ENCODE results near the gene MTOR. TPM values are rescaled to one million over a fixed set of nuclear protein-coding genes. Genes with fewer than 3 reads are reported as not detected.

Gene MTOR
- total and polyA plus RNA-seq, 2 of the 8 experiments (the other 6 are each of a cell fraction or from before 2014, with no cell fraction given), result 44.2 to 76.8 TPM

DNA sequence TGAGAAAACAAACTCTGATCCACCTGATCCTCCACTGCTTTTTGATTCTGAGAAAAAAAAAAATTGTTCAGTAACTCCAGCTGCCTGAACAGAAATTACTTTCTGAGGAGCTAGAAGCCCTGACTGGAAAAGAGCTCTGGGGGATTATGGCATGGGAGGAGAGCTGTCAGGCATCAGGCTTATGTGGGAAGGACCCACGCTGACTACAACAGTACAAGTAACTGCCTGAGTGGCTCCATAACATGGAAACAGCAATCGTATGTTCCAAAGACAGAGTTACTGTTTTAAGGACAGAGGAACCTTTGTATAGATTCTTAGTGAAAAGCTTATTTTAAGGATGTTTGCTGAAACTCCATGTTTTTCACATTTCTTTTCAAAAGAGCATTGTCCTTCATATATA lies 74.4 kb downstream of the MTOR start:
- no peak overlapping the region for H4K91ac ChIP-seq (replicated peaks; ENCODE audit: insufficient read length, low read length)
- H3K79me1 ChIP-seq (ENCODE audit: low read depth, low read length), result peaks cover 3% of the 10 kb centered on the region; the same call in 1 of the 2 replicates
- CTCF ChIA-PET (ENCODE audit: partially characterized antibody), result interaction anchor here (0.9 kb wide), 1 partner anchor 9 kb away, joined by 4 read pairs; no protein-coding TSS in a partner anchor
- no peak overlapping the region for H3K4ac ChIP-seq (replicated peaks; ENCODE audit: insufficient read length, low read depth, low read length)
- no peak overlapping the region for H3K27ac ChIP-seq (ENCODE audit: low read depth, low read length)
- H4K5ac ChIP-seq (ENCODE audit: insufficient read length, low read depth, low read length), result no peak overlapping the region
- no peak overlapping the region for H3K56ac ChIP-seq (replicated peaks; ENCODE audit: insufficient read length, low read depth, low read length)
- no peak overlapping the region for H2AK5ac ChIP-seq (ENCODE audit: low read depth, low read length)
- H2BK20ac ChIP-seq (ENCODE audit: low read length), result no peak overlapping the region
- FAIRE-seq (no peak), DNase-seq (ENCODE audit: low read depth in 1 of 2, low spot score in 2 of 2) (no peak)
- no peak overlapping the region for H2AFZ ChIP-seq (ENCODE audit: low read length)
- no peaks in the 10 kb centered on the region for H3K79me2 ChIP-seq (ENCODE audit: control insufficient read depth in 1 of 2, insufficient read depth in 2 of 2, low read length in 2 of 2)
- no peak overlapping the region for H3K4me2 ChIP-seq (ENCODE audit: insufficient read depth in 1 of 2, low read depth in 2 of 2, low read length in 2 of 2)
- WGBS, 2 experiments (ENCODE audit: extremely low coverage in 1 of 2, insufficient coverage in 1 of 2, insufficient read length in 1 of 2, insufficient replicate concordance in 2 of 2, low coverage in 1 of 2, low lambda C conversion rate in 2 of 2, missing lambda C conversion rate in 1 of 2), result 91% methylated on average over 2 of the region's 2 CpGs; no CpG with 5 or more reads in 1 of the 2 experiments
- H2BK12ac ChIP-seq (ENCODE audit: low read depth, low read length), result no peak overlapping the region
- no peak overlapping the region for H2BK5ac ChIP-seq (ENCODE audit: low read depth, low read length)
- H2BK15ac ChIP-seq (ENCODE audit: low read length), result no peak overlapping the region
- peaks cover 2 to 13% (median 5%) of the 10 kb centered on the region in 4 experiments; a peak in 6 of 8 replicates for H3K36me3 ChIP-seq (ENCODE audit: control insufficient read depth in 2 of 4, insufficient read depth in 4 of 4, low read length in 3 of 4)
- H2BK120ac ChIP-seq (replicated peaks; ENCODE audit: low read depth, low read length), result no peak overlapping the region
- H4K20me1 ChIP-seq (replicated peaks in 1 of 2; ENCODE audit: control insufficient read depth in 1 of 2, insufficient read depth in 2 of 2, low read length in 2 of 2), result peaks cover 0 to 9% of the 10 kb centered on the region in 2 experiments
- no peak overlapping the region for H4K8ac ChIP-seq (ENCODE audit: extremely low read depth, insufficient read depth, low read length)
- no peaks in the 10 kb centered on the region; the same call in 1 of the 2 replicates for H3K23me2 ChIP-seq (ENCODE audit: low read depth, low read length)
- no peak overlapping the region for H3K4me3 ChIP-seq (ENCODE audit: extremely low read depth in 1 of 4, insufficient read depth in 2 of 4, low read depth in 3 of 4, low read length in 4 of 4)
- H3K18ac ChIP-seq (ENCODE audit: extremely low read depth, low read length), result no peak overlapping the region
- no peak overlapping the region for H3K23ac ChIP-seq (ENCODE audit: insufficient read length)
- no peak overlapping the region for H3K9ac ChIP-seq (replicated peaks in 1 of 4; ENCODE audit: extremely low read depth in 1 of 4, low read depth in 3 of 4, low read length in 3 of 4)
- H3K14ac ChIP-seq (ENCODE audit: insufficient read length), result no peak overlapping the region
- no peaks in the 10 kb centered on the region for H3K4me1 ChIP-seq (replicated peaks in 1 of 4; ENCODE audit: control insufficient read depth in 3 of 4, insufficient read depth in 4 of 4, low read length in 3 of 4)
- TF ChIP-seq TBP (IDR thresholded peaks at IDR 0.05; ENCODE audit: low read depth, low read length) (no peak), TAF1 (IDR thresholded peaks at IDR 0.05; ENCODE audit: low read depth, low read length) (no peak), POLR2A (IDR thresholded peaks at IDR 0.05; ENCODE audit: control extremely low read depth in 1 of 2, low read depth in 2 of 2, low read length in 2 of 2) (no peak), RAD21 (IDR thresholded peaks at IDR 0.05 in 1 of 2, conservative IDR thresholded peaks at IDR 0.05 in 1 of 2; ENCODE audit: low read depth in 2 of 2, low read length in 2 of 2) (no peak), EP300 (IDR thresholded peaks at IDR 0.05; ENCODE audit: borderline replicate concordance in 1 of 2, low read depth in 2 of 2, low read length in 2 of 2) (no peak), CBX5 (IDR thresholded peaks at IDR 0.05; ENCODE audit: low read depth, low read length) (no peak), CTCF (IDR thresholded peaks at IDR 0.05; ENCODE audit: control extremely low read depth in 1 of 3, insufficient read depth in 1 of 3, low read depth in 1 of 3, low read length in 3 of 3) (no peak)
- POLR2A ChIA-PET (ENCODE audit: partially characterized antibody), result interaction anchor here (0.6 kb wide), 1 partner anchor 583 kb away, joined by 3 read pairs; no protein-coding TSS in a partner anchor
- H3K9me3 ChIP-seq (ENCODE audit: insufficient read depth in 2 of 2, low read depth in 1 of 2, low read length in 1 of 2), result no peaks in the 10 kb centered on the region
- no peaks in the 10 kb centered on the region for H3K27me3 ChIP-seq (replicated peaks in 1 of 4; ENCODE audit: control insufficient read depth in 3 of 4, extremely low read depth in 1 of 4, insufficient read depth in 3 of 4, low read length in 3 of 4)

All from H1 (cell line).